ENCODE results near the gene PCYT2. TPM values are rescaled to one million over a fixed set of nuclear protein-coding genes. Genes with fewer than 3 reads are reported as not detected.

The PCYT2 gene
- total and polyA plus RNA-seq, 7 donors: 10.2 to 26.9 (median 13.3) TPM

GRCh38 chr17:81931189-81931556 lies 20.0 kb upstream of the PCYT2 start:
- peaks cover 2% of the 10 kb centered on the region for H3K4me1 ChIP-seq
- no peak overlapping the region for H3K4me3 ChIP-seq
- intact Hi-C loops (cut with DNase I): no loop called here
- H3K36me3 ChIP-seq (ENCODE audit: insufficient read depth in 1 of 2, low read depth in 1 of 2): peaks cover 0 to 3% of the 10 kb centered on the region in 2 donors
- no peaks in the 10 kb centered on the region for H3K9me3 ChIP-seq
- DNase-seq: peak; percentile 12 to 53
- ATAC-seq: no peak
- 67 to 74% (median 69%) methylated on average over 13 of the region's 13 CpGs for WGBS, 3 donors
- H3K27ac ChIP-seq: no peak overlapping the region
- TF ChIP-seq, protein P1, sequence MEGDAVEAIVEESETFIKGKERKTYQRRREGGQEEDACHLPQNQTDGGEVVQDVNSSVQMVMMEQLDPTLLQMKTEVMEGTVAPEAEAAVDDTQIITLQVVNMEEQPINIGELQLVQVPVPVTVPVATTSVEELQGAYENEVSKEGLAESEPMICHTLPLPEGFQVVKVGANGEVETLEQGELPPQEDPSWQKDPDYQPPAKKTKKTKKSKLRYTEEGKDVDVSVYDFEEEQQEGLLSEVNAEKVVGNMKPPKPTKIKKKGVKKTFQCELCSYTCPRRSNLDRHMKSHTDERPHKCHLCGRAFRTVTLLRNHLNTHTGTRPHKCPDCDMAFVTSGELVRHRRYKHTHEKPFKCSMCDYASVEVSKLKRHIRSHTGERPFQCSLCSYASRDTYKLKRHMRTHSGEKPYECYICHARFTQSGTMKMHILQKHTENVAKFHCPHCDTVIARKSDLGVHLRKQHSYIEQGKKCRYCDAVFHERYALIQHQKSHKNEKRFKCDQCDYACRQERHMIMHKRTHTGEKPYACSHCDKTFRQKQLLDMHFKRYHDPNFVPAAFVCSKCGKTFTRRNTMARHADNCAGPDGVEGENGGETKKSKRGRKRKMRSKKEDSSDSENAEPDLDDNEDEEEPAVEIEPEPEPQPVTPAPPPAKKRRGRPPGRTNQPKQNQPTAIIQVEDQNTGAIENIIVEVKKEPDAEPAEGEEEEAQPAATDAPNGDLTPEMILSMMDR (IDR thresholded peaks at IDR 0.05): no peak
- H3K27me3 ChIP-seq (ENCODE audit: insufficient read depth in 3 of 3, low read length in 2 of 3): no peaks in the 10 kb centered on the region

GRCh38 chr17:81930142-81931125 lies 19.2 kb upstream of the PCYT2 start:
- H3K27ac ChIP-seq: no peak overlapping the region
- WGBS, 3 donors: 52 to 65% (median 63%) methylated on average over 19 to 20 of the region's 20 CpGs
- H3K9me3 ChIP-seq: no peaks in the 10 kb centered on the region
- H3K4me1 ChIP-seq: peaks cover 8% of the 10 kb centered on the region
- ATAC-seq (no peak), DNase-seq (peak; percentile 30 to 34)
- intact Hi-C loops (cut with DNase I): no loop called here
- H3K4me3 ChIP-seq: no peak overlapping the region
- peaks cover 0 to 3% of the 10 kb centered on the region in 2 donors for H3K36me3 ChIP-seq (ENCODE audit: insufficient read depth in 1 of 2, low read depth in 1 of 2)
- TF ChIP-seq, protein P1 (IDR thresholded peaks at IDR 0.05): no peak
- no peaks in the 10 kb centered on the region for H3K27me3 ChIP-seq (ENCODE audit: insufficient read depth in 3 of 3, low read length in 2 of 3)

GRCh38 chr17:81929253-81930141 lies 18.3 kb upstream of the PCYT2 start:
- intact Hi-C loops (cut with DNase I): no loop called here
- TF ChIP-seq, protein P1 (IDR thresholded peaks at IDR 0.05): no peak
- ATAC-seq (no peak), DNase-seq (peak; percentile 15 to 48)
- no peaks in the 10 kb centered on the region for H3K9me3 ChIP-seq
- H3K27ac ChIP-seq: no peak overlapping the region
- H3K36me3 ChIP-seq (ENCODE audit: insufficient read depth in 1 of 2, low read depth in 1 of 2): peaks cover 0 to 3% of the 10 kb centered on the region in 2 donors
- H3K4me1 ChIP-seq: peaks cover 16% of the 10 kb centered on the region
- H3K4me3 ChIP-seq: no peak overlapping the region
- WGBS, 3 donors: 82 to 85% (median 85%) methylated on average over 30 to 31 of the region's 31 CpGs
- no peaks in the 10 kb centered on the region for H3K27me3 ChIP-seq (ENCODE audit: insufficient read depth in 3 of 3, low read length in 2 of 3)

DNA sequence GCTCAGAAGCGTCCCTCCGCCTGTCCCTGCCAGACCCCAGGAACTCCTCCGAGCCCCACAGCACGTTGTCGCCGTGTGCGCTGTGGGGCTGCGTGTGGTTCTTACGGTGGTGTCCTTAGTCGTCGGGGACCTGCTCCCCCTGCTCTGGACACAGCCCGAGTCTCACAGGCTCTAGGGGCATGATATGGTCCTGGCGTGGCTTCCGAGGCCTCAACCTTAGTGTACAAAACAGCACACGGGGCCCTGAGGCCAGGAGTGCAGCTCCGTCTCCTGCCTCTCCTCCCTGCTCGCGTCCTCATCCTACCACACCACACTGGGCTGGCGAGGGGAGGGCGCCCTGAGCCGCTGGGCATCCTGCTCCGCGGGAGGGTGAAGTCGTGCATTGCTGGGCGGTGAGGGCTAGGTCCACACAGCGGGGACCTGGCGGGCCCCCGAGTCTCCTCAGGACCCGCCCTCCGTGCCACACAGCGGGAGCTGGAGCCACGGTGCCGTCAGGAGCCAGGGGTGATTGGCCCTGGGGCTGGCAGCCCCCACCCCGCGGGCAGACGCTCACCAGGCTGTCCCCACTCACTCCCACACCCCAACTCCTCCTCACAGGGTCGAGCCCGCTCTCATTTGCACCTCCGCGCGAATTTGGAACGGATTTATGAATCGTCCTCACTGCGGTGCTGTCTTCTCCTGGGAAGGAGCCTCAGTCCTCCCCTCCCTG lies 17.5 kb upstream of the PCYT2 start:
- peak overlapping the region; percentile 18 for H3K27ac ChIP-seq
- intact Hi-C loops (cut with DNase I): no loop called here
- TF ChIP-seq, protein P1 (IDR thresholded peaks at IDR 0.05): no peak
- peaks cover 0 to 3% of the 10 kb centered on the region in 2 donors for H3K36me3 ChIP-seq (ENCODE audit: insufficient read depth in 1 of 2, low read depth in 1 of 2)
- DNase-seq (peak; percentile 25 to 63), ATAC-seq (no peak)
- H3K4me3 ChIP-seq: peak overlapping the region; percentile 91
- no peaks in the 10 kb centered on the region for H3K9me3 ChIP-seq
- no peaks in the 10 kb centered on the region for H3K27me3 ChIP-seq (ENCODE audit: insufficient read depth in 3 of 3, low read length in 2 of 3)
- WGBS, 3 donors: 32 to 36% (median 35%) methylated on average over 39 to 44 of the region's 44 CpGs
- H3K4me1 ChIP-seq: peaks cover 24% of the 10 kb centered on the region
